Motor neuron (in vitro differentiated cells): ENCODE measurements around the gene PRKCH. TPM values are rescaled to one million over a fixed set of nuclear protein-coding genes. Genes with fewer than 3 reads are reported as not detected.
"Not testable (repeated sequence)": the region's sequence is repeated elsewhere in the genome, so short reads cannot be mapped to it uniquely, and the experiment has no call there.

Experiments
- ATAC-seq, 8 experiments: fragments of 200-7000 bp; cut with Tn5 transposase; replicated peaks in 6 of 8; 2 replicates each; pipeline ENCODE4 v1.8.0; 2021; ENCODE audit warnings: mild to moderate bottlenecking in 8 of 8, moderate library complexity in 8 of 8
- H3K27ac ChIP-seq, 2 donors: fragments of 250-450 bp; sonication (Bioruptor Pico); 2 replicates each; pipeline ENCODE4 v1.9.0; 2021; ENCODE audit warnings: antibody characterized with exemption in 2 of 2, mild to moderate bottlenecking in 2 of 2, moderate library complexity in 1 of 2
- H3K4me1 ChIP-seq, 2 donors: fragments of 250-450 bp; sonication (Bioruptor Pico); replicated peaks in 1 of 2; 2 replicates each; pipeline ENCODE4 v1.6.1; 2021; ENCODE audit warnings: antibody characterized with exemption in 2 of 2, mild to moderate bottlenecking in 2 of 2, moderate library complexity in 1 of 2
- H3K4me3 ChIP-seq, 5 donors: fragments of 250-450 bp; sonication (Bioruptor Pico); 2 replicates each; pipeline ENCODE4 v1.9.0; 2021; ENCODE audit warnings: antibody characterized with exemption in 5 of 5, mild to moderate bottlenecking in 5 of 5, moderate library complexity in 4 of 5
- WGBS, 10 experiments: fragments of 450-650 bp; shearing (Covaris generic); methylation state at CpG; one replicate each; pipeline ENCODE4 v1.0.0; 2022; 5-methylcytosine and 5-hydroxymethylcytosine counted together
- in situ Hi-C, 9 experiments: fragments of 400-800 bp; cut with MboI; loops; one replicate each; pipeline ENCODE4 v1.15.0; 2021; ENCODE audit warnings: low sequenced_read_pairs in 9 of 9, low pct_unique_long_range_greater_than_20kb in 2 of 9; ENCODE audit not compliant: unreplicated experiment in 9 of 9
- total RNA-seq, 8 experiments: library from RNA; unstranded; fragments of 300-600 nt; gene quantifications; 2 replicates each; pipeline versions ENCODE4 v1.2.3 to v1.2.4, GENCODE V29; 2022

Gene PRKCH
- total RNA-seq, 8 experiments from 2014 or later, result 0.33 to 12.9 (median 1.6) TPM

DNA sequence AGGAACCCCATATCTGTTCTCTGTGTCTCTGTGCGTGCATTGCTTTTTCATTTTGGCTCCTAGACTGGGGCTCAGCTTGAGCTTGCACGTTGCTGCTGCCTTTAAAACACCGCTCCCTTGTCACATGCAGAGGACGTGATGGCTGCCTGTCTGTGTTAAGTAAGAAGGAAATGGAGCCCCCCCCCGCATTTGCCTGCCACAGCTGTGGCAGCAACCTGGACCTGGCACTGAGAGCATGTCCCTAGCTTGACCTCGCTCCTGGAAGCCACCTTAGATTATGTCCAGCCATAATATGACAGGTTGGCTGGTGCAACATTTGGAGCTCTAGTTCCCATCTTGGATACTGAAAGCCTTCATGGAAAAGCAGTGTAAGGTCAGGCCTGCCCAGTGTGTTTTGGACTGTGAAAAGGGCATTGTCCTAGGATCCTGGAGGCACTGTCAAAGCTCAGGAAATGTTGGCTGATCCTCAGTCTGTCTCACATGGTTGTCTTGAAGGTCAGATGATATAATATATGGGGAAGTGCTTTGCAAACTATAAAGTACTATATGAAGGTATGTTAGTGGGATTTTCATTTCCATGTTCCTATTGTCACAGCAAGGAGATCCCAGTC lies 73.8 kb downstream of the PRKCH start:
- H3K4me3 ChIP-seq, result no peak overlapping the region
- ATAC-seq, result no peak

DNA sequence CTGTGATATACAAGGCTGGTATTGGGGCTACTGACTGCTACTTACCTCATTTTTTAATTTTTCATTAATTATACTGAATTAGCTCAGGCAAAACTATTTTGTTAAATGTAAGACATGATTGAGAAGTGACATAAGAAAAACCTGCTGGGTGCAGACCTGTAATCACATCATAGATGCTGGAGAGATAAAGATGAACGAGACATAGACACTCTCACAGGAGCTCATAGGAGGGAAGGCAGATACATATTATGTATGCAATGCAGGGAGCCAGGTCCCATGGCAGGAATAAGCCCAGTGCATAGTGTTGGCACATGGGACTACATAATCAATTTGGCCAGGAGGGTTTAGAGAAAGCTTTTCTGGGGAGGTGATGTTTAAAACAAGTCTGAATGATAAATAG lies 74.9 kb downstream of the PRKCH start:
- WGBS, 10 experiments, result 0 to 100% (median 86%) methylated on average over 1 of the region's 1 CpG; no CpG with 5 or more reads in 5 of the 10 experiments

More for the DNA sequence above, 73.8 kb downstream of the PRKCH start:
- 39 to 83% (median 67%) methylated on average over 1 to 4 of the region's 6 CpGs; no CpG with 5 or more reads in 3 of the 10 experiments for WGBS, 10 experiments
- in situ Hi-C loops, result no loop called here
- Histone ChIP-seq H3K27ac (no peak overlapping the region), H3K4me1 (no peaks in the 10 kb centered on the region)

DNA sequence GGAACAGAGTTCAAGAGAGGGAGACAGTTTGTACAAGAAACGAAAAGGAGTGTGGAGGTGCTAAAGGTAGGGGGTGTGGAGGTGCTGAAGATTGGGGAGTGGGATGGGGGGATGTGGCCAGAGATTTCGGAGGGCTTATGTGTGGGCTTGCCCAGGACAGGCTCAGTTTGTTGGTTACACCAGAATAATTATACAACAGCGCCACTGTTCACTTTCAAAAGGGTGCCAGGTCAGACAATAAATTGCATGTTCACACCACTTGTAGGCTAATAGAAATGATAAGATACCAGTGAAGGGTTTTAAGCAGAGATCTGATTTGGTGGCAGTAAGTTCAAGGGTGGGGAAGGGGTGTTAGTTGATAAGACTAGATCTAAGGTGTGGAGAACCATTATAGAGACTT lies 75.3 kb downstream of the PRKCH start:
- no peak overlapping the region for H3K27ac ChIP-seq
- 0 to 100% (median 80%) methylated on average over 1 to 2 of the region's 3 CpGs; no CpG with 5 or more reads in 5 of the 10 experiments for WGBS, 10 experiments
- no peak overlapping the region for H3K4me3 ChIP-seq
- in situ Hi-C loops, result no loop called here
- no peak for ATAC-seq
- no peaks in the 10 kb centered on the region for H3K4me1 ChIP-seq

More for the DNA sequence above, 74.9 kb downstream of the PRKCH start:
- Histone ChIP-seq H3K4me1 (no peaks in the 10 kb centered on the region), H3K27ac (no peak overlapping the region), H3K4me3 (no peak overlapping the region)
- in situ Hi-C loops, result no loop called here
- no peak for ATAC-seq

DNA sequence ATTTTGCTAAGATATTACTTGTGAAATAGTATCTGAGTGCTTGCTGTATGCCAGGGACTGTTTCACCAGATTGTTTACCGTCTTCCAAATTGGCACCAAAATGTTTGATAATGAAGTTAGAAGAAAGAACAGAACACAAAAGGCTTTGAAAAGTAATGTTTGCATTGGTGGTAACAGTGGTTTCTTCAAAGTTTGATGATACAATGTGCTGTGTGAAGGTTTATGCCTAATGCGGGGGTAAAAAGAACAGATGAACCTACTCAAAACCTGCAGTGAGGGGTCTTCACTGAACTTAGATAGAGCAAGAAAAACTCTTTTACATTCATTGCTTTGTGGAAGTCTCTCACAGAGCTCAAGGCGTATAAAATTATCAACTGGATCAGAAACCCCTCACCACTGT lies 76.2 kb downstream of the PRKCH start:
- no peak overlapping the region for H3K4me3 ChIP-seq

GRCh38 chr14:61398221-61398620 lies 76.8 kb downstream of the PRKCH start:
- WGBS, 10 experiments, result 8 to 86% (median 43%) methylated on average over 1 to 2 of the region's 2 CpGs; no CpG with 5 or more reads in 1 of the 10 experiments
- H3K4me3 ChIP-seq, result no peak overlapping the region
- in situ Hi-C loops, result no loop called here
- ATAC-seq, result no peak
- no peaks in the 10 kb centered on the region for H3K4me1 ChIP-seq
- H3K27ac ChIP-seq, result no peak overlapping the region

More for the DNA sequence above, 76.2 kb downstream of the PRKCH start:
- Histone ChIP-seq H3K4me1 (no peaks in the 10 kb centered on the region), H3K27ac (no peak overlapping the region)
- WGBS, 10 experiments, result 35 to 100% (median 90%) methylated on average over 1 to 3 of the region's 3 CpGs; no CpG with 5 or more reads in 1 of the 10 experiments
- in situ Hi-C loops, result no loop called here
- no peak for ATAC-seq

- in situ Hi-C loops, result no loop called here
- H3K4me1 ChIP-seq, result no peaks in the 10 kb centered on the region
- 45 to 100% (median 92%) methylated on average over 1 to 2 of the region's 2 CpGs for WGBS, 10 experiments
- no peak overlapping the region for H3K4me3 ChIP-seq
- ATAC-seq, result no peak
- H3K27ac ChIP-seq, result no peak overlapping the region
Observed at GRCh38 chr14:61399365-61399764, 78.0 kb downstream of the PRKCH start.

GRCh38 chr14:61401461-61401860 lies 80.1 kb downstream of the PRKCH start:
- Histone ChIP-seq H3K4me1 (no peaks in the 10 kb centered on the region), H3K27ac (no peak overlapping the region), H3K4me3 (no peak overlapping the region)
- in situ Hi-C loops, result no loop called here
- WGBS, 10 experiments, result 0 to 100% (median 71%) methylated on average over 1 to 2 of the region's 2 CpGs
- ATAC-seq, result no peak

- in situ Hi-C loops, result no loop called here
- WGBS, 10 experiments, result 33 to 100% (median 92%) methylated on average over 1 to 2 of the region's 2 CpGs; no CpG with 5 or more reads in 1 of the 10 experiments
- Histone ChIP-seq H3K27ac (no peak overlapping the region), H3K4me1 (no peaks in the 10 kb centered on the region), H3K4me3 (no peak overlapping the region)
- no peak for ATAC-seq
Observed at GRCh38 chr14:61403411-61403810, 82.0 kb downstream of the PRKCH start.

DNA sequence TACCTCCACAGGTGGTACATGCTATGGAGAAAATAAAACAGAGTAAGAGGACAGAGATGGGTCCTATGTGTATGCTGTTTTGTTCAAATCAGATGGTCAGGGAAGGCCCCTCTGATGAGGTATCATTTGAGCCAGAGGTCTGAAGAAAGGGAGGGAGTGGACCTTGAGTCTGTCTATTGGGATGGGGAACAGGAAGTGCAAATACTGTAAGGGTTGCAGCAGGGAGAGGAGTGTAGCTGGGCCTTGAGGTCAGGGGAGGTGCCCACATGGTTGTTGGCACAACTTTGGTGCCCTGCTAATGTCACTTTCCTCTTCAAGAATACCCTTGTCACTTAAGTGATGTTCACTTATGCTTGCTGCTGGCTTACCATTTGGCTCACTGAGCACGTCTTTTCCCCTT lies 83.3 kb downstream of the PRKCH start:
- WGBS, 10 experiments, result 0 to 89% (median 53%) methylated on average over 1 of the region's 1 CpG; no CpG with 5 or more reads in 4 of the 10 experiments
- ATAC-seq, result no peak
- Histone ChIP-seq H3K4me1 (no peaks in the 10 kb centered on the region), H3K4me3 (no peak overlapping the region), H3K27ac (no peak overlapping the region)
- in situ Hi-C loops, result no loop called here

DNA sequence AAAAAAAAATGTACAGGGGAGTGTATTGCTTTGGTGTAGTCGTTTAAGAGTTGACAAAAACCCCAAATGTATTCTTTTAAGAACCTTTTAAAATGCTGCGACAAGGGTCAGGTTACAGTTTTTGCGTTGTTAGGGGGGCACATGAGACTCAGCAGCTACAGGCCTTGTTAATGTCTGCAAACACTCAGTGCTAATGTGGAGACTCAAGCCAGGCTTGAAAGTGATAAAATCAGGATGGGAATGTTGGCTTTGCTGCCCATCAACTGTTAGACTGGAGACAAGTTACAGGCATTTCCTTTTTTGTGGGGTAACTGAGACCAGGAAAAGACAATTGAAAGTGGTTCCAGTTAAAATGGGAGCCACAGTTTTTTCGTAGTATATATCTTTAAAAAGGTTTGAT lies 84.8 kb downstream of the PRKCH start:
- H3K27ac ChIP-seq, result no peak overlapping the region
- in situ Hi-C loops, result no loop called here

GRCh38 chr14:61406675-61407074 lies 85.3 kb downstream of the PRKCH start:
- no peak overlapping the region for H3K4me3 ChIP-seq
- no peaks in the 10 kb centered on the region for H3K4me1 ChIP-seq
- 29 to 93% (median 81%) methylated on average over 2 to 6 of the region's 6 CpGs; no CpG with 5 or more reads in 2 of the 10 experiments for WGBS, 10 experiments
- H3K27ac ChIP-seq, result no peak overlapping the region
- no peak for ATAC-seq
- in situ Hi-C loops, result no loop called here

More for the DNA sequence above, 84.8 kb downstream of the PRKCH start:
- H3K4me3 ChIP-seq, result no peak overlapping the region
- WGBS, 10 experiments, result 0 to 77% (median 19%) methylated on average over 1 to 4 of the region's 4 CpGs
- ATAC-seq, result no peak
- H3K4me1 ChIP-seq, result no peaks in the 10 kb centered on the region

GRCh38 chr14:61408498-61408897 lies 87.1 kb downstream of the PRKCH start:
- 30 to 100% (median 86%) methylated on average over 1 to 5 of the region's 6 CpGs; no CpG with 5 or more reads in 1 of the 10 experiments for WGBS, 10 experiments
- Histone ChIP-seq H3K4me3 (no peak overlapping the region), H3K27ac (no peak overlapping the region), H3K4me1 (no peaks in the 10 kb centered on the region)
- in situ Hi-C loops, result no loop called here
- no peak for ATAC-seq

DNA sequence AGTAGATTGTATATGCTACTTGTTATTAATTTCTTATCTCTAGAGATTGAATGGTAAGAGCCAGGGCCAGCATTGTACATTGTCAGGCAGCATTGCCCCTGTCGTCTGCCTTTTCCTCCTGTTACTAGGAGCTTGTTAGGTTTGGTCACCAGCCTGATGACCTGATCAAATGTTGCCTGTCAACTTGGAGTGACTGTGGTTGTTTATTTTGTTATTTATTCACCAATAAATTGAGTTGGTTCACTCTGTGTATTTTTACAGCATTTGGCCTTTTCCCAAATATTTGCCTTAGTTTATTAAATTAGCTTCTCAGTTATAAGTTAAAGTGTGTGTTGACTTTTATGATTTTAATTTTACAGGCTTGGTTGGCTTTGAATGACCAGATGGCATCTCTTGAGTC lies 88.4 kb downstream of the PRKCH start:
- in situ Hi-C loops, result no loop called here
- ATAC-seq, result no peak
- H3K27ac ChIP-seq, result no peak overlapping the region
- H3K4me3 ChIP-seq, result no peak overlapping the region
- no peaks in the 10 kb centered on the region for H3K4me1 ChIP-seq
- 0 to 100% (median 63%) methylated on average over 1 of the region's 1 CpG; no CpG with 5 or more reads in 3 of the 10 experiments for WGBS, 10 experiments

GRCh38 chr14:61415934-61416333 lies 94.6 kb downstream of the PRKCH start:
- H3K4me1 ChIP-seq, ATAC-seq, H3K4me3 ChIP-seq, in situ Hi-C loops, H3K27ac ChIP-seq: not testable (repeated sequence)
- whole genome bisulfite sequencing, 10 experiments, result 44 to 89% (median 68%) methylated on average over 1 to 4 of the region's 4 CpGs; no CpG with 5 or more reads in 2 of the 10 experiments
